Measurements from ENCODE around the gene CHN1.

CHN1 gene

GRCh38 chr2:174841936-174842335 lies 163.2 kb downstream of the CHN1 start:
- Mint-ChIP-seq H3K36me3 (no peaks in the 10 kb centered on the region), H3K27me3 (peaks cover 1% of the 10 kb centered on the region), H3K27ac (no peak overlapping the region), H3K4me1 (no peaks in the 10 kb centered on the region), H3K9me3 (no peaks in the 10 kb centered on the region), H3K4me3 (no peak overlapping the region)
- CTCF ChIA-PET, result interaction anchor here (0.5 kb wide), 1 partner anchor 146 kb away, joined by 5 read pairs; no protein-coding TSS in a partner anchor
- no peak for DNase-seq

- Mint-ChIP-seq H3K4me3 (no peak overlapping the region), H3K27me3 (no peaks in the 10 kb centered on the region), H3K36me3 (no peaks in the 10 kb centered on the region), H3K4me1 (no peaks in the 10 kb centered on the region), H3K9me3 (no peaks in the 10 kb centered on the region), H3K27ac (no peak overlapping the region)
- DNase-seq, result no peak
- CTCF ChIA-PET, result no interaction called here
Observed at GRCh38 chr2:174841350-174841749, 163.8 kb downstream of the CHN1 start.

GRCh38 chr2:174840436-174840835 lies 164.7 kb downstream of the CHN1 start:
- Mint-ChIP-seq H3K36me3 (no peaks in the 10 kb centered on the region), H3K4me1 (no peaks in the 10 kb centered on the region), H3K4me3 (no peak overlapping the region), H3K27me3 (no peaks in the 10 kb centered on the region), H3K27ac (no peak overlapping the region), H3K9me3 (no peaks in the 10 kb centered on the region)
- CTCF ChIA-PET, result interaction anchor here (0.9 kb wide), 1 partner anchor 143 kb away, joined by 3 read pairs; no protein-coding TSS in a partner anchor
- DNase-seq, result no peak

- CTCF ChIA-PET, result no interaction called here
- Mint-ChIP-seq H3K27ac (no peak overlapping the region), H3K36me3 (no peaks in the 10 kb centered on the region), H3K27me3 (no peaks in the 10 kb centered on the region), H3K4me1 (no peaks in the 10 kb centered on the region), H3K4me3 (no peak overlapping the region), H3K9me3 (no peaks in the 10 kb centered on the region)
- DNase-seq, result no peak
Observed at GRCh38 chr2:174839662-174840061, 165.5 kb downstream of the CHN1 start.

GRCh38 chr2:174836995-174837390 lies 168.2 kb downstream of the CHN1 start:
- DNase-seq, result no peak
- Mint-ChIP-seq H3K9me3 (peaks cover 11% of the 10 kb centered on the region), H3K27ac (no peak overlapping the region), H3K27me3 (no peaks in the 10 kb centered on the region), H3K4me1 (peaks cover 10% of the 10 kb centered on the region), H3K4me3 (no peak overlapping the region), H3K36me3 (no peaks in the 10 kb centered on the region)
- CTCF ChIA-PET, result interaction anchor here (1.0 kb wide), 1 partner anchor 88 kb away, joined by 4 read pairs; no protein-coding TSS in a partner anchor

GRCh38 chr2:174836377-174836994 lies 168.7 kb downstream of the CHN1 start:
- Mint-ChIP-seq H3K9me3 (peaks cover 11% of the 10 kb centered on the region), H3K36me3 (no peaks in the 10 kb centered on the region), H3K4me3 (no peak overlapping the region), H3K4me1 (peaks cover 10% of the 10 kb centered on the region), H3K27me3 (no peaks in the 10 kb centered on the region), H3K27ac (no peak overlapping the region)
- CTCF ChIA-PET, result interaction anchor here (1.0 kb wide), 1 partner anchor 87 kb away, joined by 4 read pairs; no protein-coding TSS in a partner anchor
- DNase-seq, result no peak

- no peak overlapping the region for H3K27ac Mint-ChIP-seq
Observed at GRCh38 chr2:174835797-174836255, 169.4 kb downstream of the CHN1 start.

GRCh38 chr2:174833737-174834136 lies 171.4 kb downstream of the CHN1 start:
- H3K27ac Mint-ChIP-seq, result no peak overlapping the region
- CTCF ChIA-PET, result no interaction called here
- H3K36me3 Mint-ChIP-seq, result no peaks in the 10 kb centered on the region
- H3K9me3 Mint-ChIP-seq, result peaks cover 11% of the 10 kb centered on the region
- no peak overlapping the region for H3K4me3 Mint-ChIP-seq
- no peaks in the 10 kb centered on the region for H3K27me3 Mint-ChIP-seq
- DNase-seq, result no peak
- H3K4me1 Mint-ChIP-seq, result peaks cover 10% of the 10 kb centered on the region

More at GRCh38 chr2:174835797-174836255, 169.4 kb downstream of the CHN1 start:
- no peak for DNase-seq
- no peaks in the 10 kb centered on the region for H3K27me3 Mint-ChIP-seq
- peaks cover 10% of the 10 kb centered on the region for H3K4me1 Mint-ChIP-seq
- CTCF ChIA-PET, result no interaction called here
- no peak overlapping the region for H3K4me3 Mint-ChIP-seq
- H3K36me3 Mint-ChIP-seq, result no peaks in the 10 kb centered on the region
- peaks cover 11% of the 10 kb centered on the region for H3K9me3 Mint-ChIP-seq

GRCh38 chr2:174830561-174830960 lies 174.6 kb downstream of the CHN1 start:
- Mint-ChIP-seq H3K4me3 (no peak overlapping the region), H3K9me3 (peaks cover 11% of the 10 kb centered on the region), H3K36me3 (no peaks in the 10 kb centered on the region), H3K27me3 (no peaks in the 10 kb centered on the region), H3K27ac (no peak overlapping the region), H3K4me1 (peaks cover 10% of the 10 kb centered on the region)
- DNase-seq, result no peak
- CTCF ChIA-PET, result no interaction called here

- CTCF ChIA-PET, result no interaction called here
Observed at GRCh38 chr2:174829550-174829949, 175.6 kb downstream of the CHN1 start.

GRCh38 chr2:174827371-174828369 lies 177.5 kb downstream of the CHN1 start:
- Mint-ChIP-seq H3K4me1 (no peaks in the 10 kb centered on the region), H3K9me3 (no peaks in the 10 kb centered on the region), H3K4me3 (no peak overlapping the region), H3K36me3 (no peaks in the 10 kb centered on the region), H3K27ac (no peak overlapping the region), H3K27me3 (peaks cover 1% of the 10 kb centered on the region)
- CTCF ChIA-PET, result no interaction called here
- DNase-seq, result no peak

More at GRCh38 chr2:174829550-174829949, 175.6 kb downstream of the CHN1 start:
- no peak for DNase-seq
- Mint-ChIP-seq H3K27me3 (no peaks in the 10 kb centered on the region), H3K4me1 (peaks cover 10% of the 10 kb centered on the region), H3K4me3 (no peak overlapping the region), H3K9me3 (peaks cover 10% of the 10 kb centered on the region), H3K36me3 (no peaks in the 10 kb centered on the region), H3K27ac (no peak overlapping the region)

GRCh38 chr2:174826051-174826450 lies 179.1 kb downstream of the CHN1 start:
- Mint-ChIP-seq H3K36me3 (no peaks in the 10 kb centered on the region), H3K9me3 (no peaks in the 10 kb centered on the region), H3K4me3 (no peak overlapping the region), H3K4me1 (no peaks in the 10 kb centered on the region), H3K27me3 (peaks cover 4% of the 10 kb centered on the region), H3K27ac (no peak overlapping the region)
- no peak for DNase-seq
- CTCF ChIA-PET, result interaction anchor here (1.3 kb wide), 1 partner anchor 12 kb away, joined by 3 read pairs; no protein-coding TSS in a partner anchor

GRCh38 chr2:174824068-174824467 lies 181.1 kb downstream of the CHN1 start:
- Mint-ChIP-seq H3K27ac (no peak overlapping the region), H3K4me3 (no peak overlapping the region), H3K27me3 (peaks cover 4% of the 10 kb centered on the region), H3K36me3 (no peaks in the 10 kb centered on the region), H3K4me1 (no peaks in the 10 kb centered on the region), H3K9me3 (no peaks in the 10 kb centered on the region)
- DNase-seq, result no peak
- CTCF ChIA-PET, result interaction anchor here (1.1 to 1.4 kb wide), 2 partner anchors 24 to 75 kb away, joined by 3 read pairs; no protein-coding TSS in a partner anchor

- Mint-ChIP-seq H3K4me3 (no peak overlapping the region), H3K4me1 (no peaks in the 10 kb centered on the region), H3K9me3 (no peaks in the 10 kb centered on the region), H3K27ac (no peak overlapping the region), H3K27me3 (peaks cover 4% of the 10 kb centered on the region), H3K36me3 (no peaks in the 10 kb centered on the region)
- CTCF ChIA-PET, result no interaction called here
- no peak for DNase-seq
Observed at GRCh38 chr2:174821628-174822027, 183.6 kb downstream of the CHN1 start.

Data from activated naive CD4-positive, alpha-beta T cell treated with anti-CD3 and anti-CD28 coated beads, Interleukin-2, amount 10 ng/mL, durations not matched to agents 7 days and 5 days (primary cell).